Sigmoid colon (tissue), 7 donors: ENCODE data around the gene SLC2A13. TPM values are rescaled to one million over a fixed set of nuclear protein-coding genes. Genes with fewer than 3 reads are reported as not detected.
A peak's percentile ranks its signal among the peaks of the same experiment; 100 is the strongest.

ENCODE experiments used
- DNase-seq: peaks from one replicate; pipeline ENCODE4 v3.0.0-alpha.2; 2019
- H3K27ac ChIP-seq, 4 donors: fragments of 200-600 bp; sonication (generic); one replicate each; pipeline ENCODE4 v1.5.1; 2016 to 2019; ENCODE audit warnings: mild to moderate bottlenecking in 1 of 4
- H3K27me3 ChIP-seq, 3 donors: fragments of 200-600 bp; sonication (generic); one replicate each; pipeline ENCODE4 v1.5.1; 2019; ENCODE audit warnings: mild to moderate bottlenecking in 1 of 3
- H3K36me3 ChIP-seq, 4 donors: fragments of 200-600 bp; sonication (generic); one replicate each; pipeline ENCODE4 v1.5.1; 2016 to 2019
- H3K4me1 ChIP-seq, 4 donors: fragments of 200-600 bp; sonication (generic); one replicate each; pipeline ENCODE4 v1.5.1; 2017 to 2019
- H3K4me3 ChIP-seq, 4 donors: fragments of 200-600 bp; sonication (generic); one replicate each; pipeline ENCODE4 v1.5.1; 2017 to 2019; ENCODE audit warnings: mild to moderate bottlenecking in 2 of 4, moderate library complexity in 1 of 4
- H3K9me3 ChIP-seq, 4 donors: fragments of 200-600 bp in 3 of 4; sonication (generic) in 3 of 4; one replicate each; pipeline versions ENCODE4 v1.5.1 to v1.6.1; 2013 to 2019
- EP300 ChIP-seq, 4 donors: sonication (generic); formaldehyde crosslinking; IDR thresholded peaks; one replicate each; pipeline ENCODE4 v1.6.1; 2017; ENCODE audit warnings: antibody characterized with exemption in 4 of 4
- POLR2A ChIP-seq, 2 donors: fragments of 450-650 bp; IDR thresholded peaks; one replicate each; pipeline ENCODE4 v1.6.1; 2016; ENCODE audit warnings: antibody characterized with exemption in 2 of 2, mild to moderate bottlenecking in 2 of 2, moderate library complexity in 2 of 2
- POLR2AphosphoS5 ChIP-seq, 4 donors: sonication (generic); formaldehyde crosslinking; IDR thresholded peaks; one replicate each; pipeline ENCODE4 v1.6.1; 2017; ENCODE audit warnings: antibody characterized with exemption in 4 of 4
- WGBS, 2 donors: extraction: QIAGEN DNeasy Blood & Tissue Kit; methylation state at CpG; one replicate each; pipeline ENCODE4 v1.1.7; 2013; 5-methylcytosine and 5-hydroxymethylcytosine counted together
- intact Hi-C: fragments of 100-400 bp; cut with DNase I; formaldehyde crosslinking; loops from one replicate; pipeline ENCODE4 v1.15.1; 2023
- polyA plus RNA-seq, 3 donors: library from polyadenylated mRNA; stranded (reverse); fragments of 200-250 nt; gene quantifications; one replicate each; pipeline ENCODE4 v1.2.3, GENCODE V29; 2013
- total RNA-seq, 4 donors: library from RNA; depleted of rRNA; stranded (reverse); fragments of >200 nt; gene quantifications; one replicate each; pipeline ENCODE4 v1.1.0, GENCODE V29; 2016
- TF ChIP-seq, protein P1 (sequence below), 4 experiments: fragments of 450-650 bp in 3 of 4; fragments of 200-600 bp in 1 of 4; IDR thresholded peaks; one replicate each; pipeline ENCODE4 v1.5.1; 2016 to 2019; ENCODE audit warnings: antibody characterized with exemption in 4 of 4, mild to moderate bottlenecking in 3 of 4, moderate library complexity in 2 of 4
- donor health status: healthy with polysubstance abuse.
- donor health status: Bipolar disorder and iron deficiency.
- donor health status: healthy.

SLC2A13 gene
- total and polyA plus RNA-seq, 7 donors: 1.8 to 32.3 (median 20.2) TPM

DNA sequence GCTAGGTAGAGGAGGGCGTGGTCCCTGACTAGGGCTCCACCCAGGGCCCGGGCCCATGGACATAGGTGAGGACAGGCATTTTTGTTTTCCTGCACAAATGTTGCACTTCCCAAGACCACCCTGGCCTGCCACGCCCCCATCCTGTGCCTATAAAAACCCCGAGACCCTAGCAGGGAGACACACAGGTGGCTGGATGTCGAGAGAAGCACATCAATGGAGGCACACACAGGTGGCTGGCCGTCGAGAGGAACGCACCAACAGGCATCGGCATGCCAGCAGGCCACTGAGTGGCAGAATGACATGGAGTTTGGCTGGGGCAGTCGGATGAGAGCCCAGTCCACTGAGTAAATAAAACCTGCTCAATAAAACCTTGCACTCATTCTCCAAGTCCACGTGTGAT is 328.4 kb downstream of the SLC2A13 start:
- no peak for DNase-seq
- TF ChIP-seq, protein P1, sequence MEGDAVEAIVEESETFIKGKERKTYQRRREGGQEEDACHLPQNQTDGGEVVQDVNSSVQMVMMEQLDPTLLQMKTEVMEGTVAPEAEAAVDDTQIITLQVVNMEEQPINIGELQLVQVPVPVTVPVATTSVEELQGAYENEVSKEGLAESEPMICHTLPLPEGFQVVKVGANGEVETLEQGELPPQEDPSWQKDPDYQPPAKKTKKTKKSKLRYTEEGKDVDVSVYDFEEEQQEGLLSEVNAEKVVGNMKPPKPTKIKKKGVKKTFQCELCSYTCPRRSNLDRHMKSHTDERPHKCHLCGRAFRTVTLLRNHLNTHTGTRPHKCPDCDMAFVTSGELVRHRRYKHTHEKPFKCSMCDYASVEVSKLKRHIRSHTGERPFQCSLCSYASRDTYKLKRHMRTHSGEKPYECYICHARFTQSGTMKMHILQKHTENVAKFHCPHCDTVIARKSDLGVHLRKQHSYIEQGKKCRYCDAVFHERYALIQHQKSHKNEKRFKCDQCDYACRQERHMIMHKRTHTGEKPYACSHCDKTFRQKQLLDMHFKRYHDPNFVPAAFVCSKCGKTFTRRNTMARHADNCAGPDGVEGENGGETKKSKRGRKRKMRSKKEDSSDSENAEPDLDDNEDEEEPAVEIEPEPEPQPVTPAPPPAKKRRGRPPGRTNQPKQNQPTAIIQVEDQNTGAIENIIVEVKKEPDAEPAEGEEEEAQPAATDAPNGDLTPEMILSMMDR (IDR thresholded peaks at IDR 0.05): no peak
- TF ChIP-seq EP300 (IDR thresholded peaks at IDR 0.05) (no peak), POLR2AphosphoS5 (IDR thresholded peaks at IDR 0.05) (no peak), POLR2A (IDR thresholded peaks at IDR 0.05) (no peak)
- no peak overlapping the region for H3K4me3 ChIP-seq
- intact Hi-C loops: no loop called here
- H3K4me1 ChIP-seq: peaks cover 0 to 34% (median 26%) of the 10 kb centered on the region in 4 donors
- H3K9me3 ChIP-seq: no peaks in the 10 kb centered on the region
- H3K27me3 ChIP-seq: no peaks in the 10 kb centered on the region
- no peaks in the 10 kb centered on the region for H3K36me3 ChIP-seq
- WGBS, 2 donors: 78 to 90% methylated on average over 11 of the region's 11 CpGs
- H3K27ac ChIP-seq: no peak overlapping the region

DNA sequence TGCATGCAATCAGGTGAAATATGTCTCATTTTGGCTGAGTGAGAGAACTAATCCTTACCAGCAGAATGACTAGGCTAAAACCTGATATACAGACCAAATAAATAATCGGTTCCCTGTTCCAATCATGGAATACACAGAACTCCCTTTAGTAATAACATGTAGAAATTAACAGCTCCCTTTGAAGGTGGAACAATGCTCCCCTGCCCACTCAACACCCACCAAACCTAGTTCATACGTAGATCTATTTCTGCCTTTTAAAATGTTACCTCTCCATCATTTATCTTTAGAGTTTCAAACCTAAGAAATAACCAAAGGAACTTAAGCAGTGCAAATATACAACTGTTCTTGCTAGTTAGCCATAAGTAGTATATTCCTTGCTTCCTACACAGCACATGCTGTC is 332.6 kb downstream of the SLC2A13 start:
- TF ChIP-seq POLR2AphosphoS5 (IDR thresholded peaks at IDR 0.05) (no peak), POLR2A (IDR thresholded peaks at IDR 0.05) (no peak), EP300 (IDR thresholded peaks at IDR 0.05) (no peak)
- TF ChIP-seq, protein P1 (IDR thresholded peaks at IDR 0.05): no peak
- intact Hi-C loops: no loop called here
- WGBS, 2 donors: 94 to 96% methylated on average over 2 of the region's 2 CpGs
- Histone ChIP-seq H3K27ac (no peak overlapping the region), H3K4me3 (no peak overlapping the region), H3K9me3 (no peaks in the 10 kb centered on the region), H3K27me3 (no peaks in the 10 kb centered on the region), H3K4me1 (no peaks in the 10 kb centered on the region), H3K36me3 (no peaks in the 10 kb centered on the region)
- DNase-seq: no peak

DNA sequence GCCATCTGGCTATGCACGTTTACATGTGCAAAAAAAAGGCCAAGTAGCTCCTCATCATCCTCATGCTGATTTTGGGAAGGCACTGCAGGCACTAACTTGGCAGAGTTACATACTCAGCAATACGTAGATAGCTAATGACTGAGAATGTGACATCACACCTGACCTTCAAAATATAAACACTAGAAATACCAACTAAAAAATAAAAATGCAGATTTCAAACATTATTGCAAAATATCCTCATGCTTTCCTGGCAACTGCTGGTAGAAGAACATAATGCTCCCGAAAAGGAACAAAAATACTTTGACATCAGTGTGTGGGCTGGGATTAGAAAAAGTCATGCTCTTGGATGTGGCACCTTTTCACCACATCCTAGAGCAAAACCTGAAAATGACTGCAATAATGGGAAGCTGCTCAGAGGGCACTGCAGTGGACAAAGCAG is 333.0 kb downstream of the SLC2A13 start:
- no peak overlapping the region for H3K27ac ChIP-seq
- intact Hi-C loops: no loop called here
- no peak overlapping the region for H3K4me3 ChIP-seq
- no peaks in the 10 kb centered on the region for H3K9me3 ChIP-seq
- DNase-seq: no peak
- H3K4me1 ChIP-seq: no peaks in the 10 kb centered on the region
- TF ChIP-seq POLR2A (IDR thresholded peaks at IDR 0.05): no peak
- TF ChIP-seq, protein P1 (IDR thresholded peaks at IDR 0.05): no peak
- no peaks in the 10 kb centered on the region for H3K27me3 ChIP-seq
- WGBS, 2 donors: 86 to 89% methylated on average over 3 of the region's 3 CpGs
- H3K36me3 ChIP-seq: no peaks in the 10 kb centered on the region

DNA sequence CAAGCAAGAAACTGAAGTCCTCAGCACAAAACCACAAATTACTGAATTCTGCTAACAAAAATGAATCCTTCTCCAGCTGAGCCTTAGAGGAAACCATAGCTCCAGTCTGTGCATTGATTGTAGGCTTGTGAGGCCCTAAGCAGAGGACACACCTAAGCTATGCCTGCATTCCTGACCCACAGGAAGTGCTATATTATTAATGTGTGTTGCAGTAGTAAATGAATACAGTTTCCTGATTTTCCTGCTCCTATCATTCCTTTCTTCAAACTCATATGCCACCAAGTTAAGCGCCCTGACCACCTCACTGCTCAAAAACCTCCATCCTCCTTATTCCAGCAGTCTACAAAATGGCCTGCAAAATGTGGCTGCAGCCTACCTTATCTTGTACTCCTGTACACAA is 334.4 kb downstream of the SLC2A13 start:
- H3K27ac ChIP-seq: no peak overlapping the region
- H3K27me3 ChIP-seq: no peaks in the 10 kb centered on the region
- no peaks in the 10 kb centered on the region for H3K36me3 ChIP-seq
- intact Hi-C loops: no loop called here
- peaks cover 0 to 3% (median 0%) of the 10 kb centered on the region in 4 donors for H3K4me1 ChIP-seq
- H3K4me3 ChIP-seq: no peak overlapping the region
- TF ChIP-seq EP300 (IDR thresholded peaks at IDR 0.05) (no peak), POLR2A (IDR thresholded peaks at IDR 0.05) (no peak), POLR2AphosphoS5 (IDR thresholded peaks at IDR 0.05) (no peak)
- TF ChIP-seq, protein P1 (IDR thresholded peaks at IDR 0.05): no peak
- peaks cover 0 to 4% (median 0%) of the 10 kb centered on the region in 4 donors for H3K9me3 ChIP-seq
- 95 to 100% methylated on average over 1 of the region's 1 CpG for WGBS, 2 donors
- no peak for DNase-seq

DNA sequence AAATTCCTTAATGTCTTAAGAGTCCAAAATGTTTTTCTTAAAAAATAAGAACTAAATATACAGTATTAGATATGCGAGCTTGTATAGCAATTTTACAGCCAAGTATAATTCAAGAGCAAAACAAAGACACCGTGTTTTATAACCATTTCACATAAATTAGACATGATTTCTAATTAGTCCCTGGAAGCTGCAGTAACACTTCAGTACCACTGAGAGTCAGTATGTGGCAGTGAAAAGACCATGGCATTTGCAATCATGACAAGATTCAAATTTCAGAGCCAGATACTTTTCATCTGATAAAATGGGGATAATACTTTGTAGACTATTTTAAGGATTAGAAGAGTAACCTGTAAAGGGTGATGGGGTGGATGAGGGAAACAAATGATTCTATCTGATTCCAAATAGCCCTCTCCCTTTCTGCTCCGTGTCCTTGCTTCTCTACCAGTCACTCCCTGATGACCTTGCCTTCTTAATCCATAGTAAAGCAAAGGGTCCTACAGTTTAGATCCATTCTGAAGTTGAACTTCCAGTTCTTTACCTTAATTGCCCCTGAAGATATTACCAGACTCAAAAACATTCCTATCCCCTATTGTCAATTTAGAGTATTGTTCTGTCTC is 340.8 kb downstream of the SLC2A13 start:
- intact Hi-C loops: loop anchor here (1.0 to 10.0 kb wide), 3 partner anchors 226 to 460 kb away; partner anchors contain the start of genes LRRK2 and SLC2A13
- no peak for TF ChIP-seq EP300 (IDR thresholded peaks at IDR 0.05)
- TF ChIP-seq POLR2A (IDR thresholded peaks at IDR 0.05): no peak
- TF ChIP-seq POLR2AphosphoS5 (IDR thresholded peaks at IDR 0.05): no peak
- TF ChIP-seq, protein P1 (IDR thresholded peaks at IDR 0.05): peak; percentile 64 to 81 (median 74)
- Histone ChIP-seq H3K9me3 (peaks cover 0 to 4% (median 0%) of the 10 kb centered on the region in 4 donors), H3K4me3 (no peak overlapping the region), H3K27ac (no peak overlapping the region), H3K36me3 (peaks cover 0 to 11% (median 0%) of the 10 kb centered on the region in 4 donors), H3K27me3 (no peaks in the 10 kb centered on the region), H3K4me1 (peaks cover 0 to 6% (median 0%) of the 10 kb centered on the region in 4 donors)
- 37 to 57% methylated on average over 3 of the region's 3 CpGs for WGBS, 2 donors
- DNase-seq: no peak
